SW 1271 (cell line): Measurements from ENCODE around the gene EEFSEC.

ENCODE experiments used
- DNase-seq, 2 experiments: peaks; one replicate each; lab custom pipeline; 2025; lab: John Stamatoyannopoulos, UW

Gene EEFSEC

GRCh38 chr3:128369881-128370642 lies 216.8 kb downstream of the EEFSEC start:
- DNase-seq = no peak

GRCh38 chr3:128372281-128372680 lies 219.0 kb downstream of the EEFSEC start:
- no peak for DNase-seq

- DNase-seq = no peak
These were observed 219.6 kb downstream of the EEFSEC start for GRCh38 chr3:128372707-128373533.

- DNase-seq = no peak
These were observed 221.6 kb downstream of the EEFSEC start for GRCh38 chr3:128374746-128375445.

GRCh38 chr3:128376516-128376915 lies 223.2 kb downstream of the EEFSEC start:
- DNase-seq = no peak

- no peak for DNase-seq
These were observed 225.5 kb downstream of the EEFSEC start for GRCh38 chr3:128378631-128379347.

- DNase-seq = no peak
These were observed 226.3 kb downstream of the EEFSEC start for GRCh38 chr3:128379367-128380160.

- no peak for DNase-seq
These were observed 227.0 kb downstream of the EEFSEC start for GRCh38 chr3:128380295-128380694.

GRCh38 chr3:128380719-128381118 lies 227.4 kb downstream of the EEFSEC start:
- DNase-seq = no peak

- DNase-seq = no peak
These were observed 228.3 kb downstream of the EEFSEC start for GRCh38 chr3:128381609-128382008.

- DNase-seq = no peak
These were observed 229.0 kb downstream of the EEFSEC start for GRCh38 chr3:128382221-128382807.

GRCh38 chr3:128383316-128384235 lies 230.3 kb downstream of the EEFSEC start:
- peak in 1 of 2 experiments; percentile 14 for DNase-seq

GRCh38 chr3:128385080-128385832 lies 232.0 kb downstream of the EEFSEC start:
- DNase-seq = no peak

GRCh38 chr3:128388932-128389331 lies 235.7 kb downstream of the EEFSEC start:
- DNase-seq = no peak

- DNase-seq = no peak
These were observed 237.6 kb downstream of the EEFSEC start for GRCh38 chr3:128390867-128391266.

GRCh38 chr3:128392021-128392420 lies 238.7 kb downstream of the EEFSEC start:
- no peak for DNase-seq

- no peak for DNase-seq
These were observed 239.7 kb downstream of the EEFSEC start for GRCh38 chr3:128392818-128393544.

- DNase-seq = no peak
These were observed 240.8 kb downstream of the EEFSEC start for GRCh38 chr3:128394033-128394432.
